CD4-positive, alpha-beta memory T cell (primary cell): ENCODE results near the gene GABBR1. TPM values are rescaled to one million over a fixed set of nuclear protein-coding genes. Genes with fewer than 3 reads are reported as not detected.
"Not testable (repeated sequence)": the region's sequence is repeated elsewhere in the genome, so short reads cannot be mapped to it uniquely, and the experiment has no call there.

ENCODE experiments used
- CTCF ChIA-PET: fragments of 350-600 bp; sonication (Branson Sonifier 250); formaldehyde crosslinking; loops from one replicate; lab custom pipeline; 2021; ENCODE audit warnings: inconsistent platforms; ENCODE audit not compliant: partially characterized antibody; lab: Charles Lee
- POLR2A ChIA-PET: fragments of 350-600 bp; sonication (Branson Sonifier 250); formaldehyde crosslinking; loops from one replicate; lab custom pipeline; 2021; ENCODE audit not compliant: partially characterized antibody; lab: Charles Lee
- DNase-seq, 5 donors: peaks; one replicate each; pipeline versions ENCODE4 v3.0.0 to v3.0.0-alpha.2; 2020 to 2022; ENCODE audit warnings: mixed read lengths in 1 of 5
- H3K27ac ChIP-seq: one replicate; pipeline ENCODE4 v1.7.0; 2013; ENCODE audit warnings: low read depth, low read length
- H3K27me3 ChIP-seq: 2 replicates; pipeline ENCODE4 v1.7.0; 2013; ENCODE audit warnings: mild to moderate bottlenecking, low read length, moderate library complexity; ENCODE audit not compliant: insufficient read depth
- H3K36me3 ChIP-seq: 2 replicates; pipeline ENCODE4 v1.7.0; 2013; ENCODE audit warnings: mild to moderate bottlenecking, low read length, moderate library complexity; ENCODE audit not compliant: insufficient read depth
- H3K4me1 ChIP-seq: 2 replicates; pipeline ENCODE4 v1.7.0; 2013; ENCODE audit warnings: mild to moderate bottlenecking, low read length, moderate library complexity; ENCODE audit not compliant: insufficient read depth
- H3K4me3 ChIP-seq, 2 donors: one replicate each; pipeline ENCODE4 v1.7.0; 2013; ENCODE audit warnings: low read length in 2 of 2, mild to moderate bottlenecking in 1 of 2
- H3K9me3 ChIP-seq, 2 donors: one replicate each; pipeline ENCODE4 v1.7.0; 2013; ENCODE audit warnings: low read length in 2 of 2, control low read depth in 1 of 2; ENCODE audit not compliant: control insufficient read depth in 1 of 2
- H3K27ac Mint-ChIP-seq, 7 donors: one replicate each; pipeline ENCODE4 v1.8.0; 2020 to 2021; ENCODE audit warnings: mixed read lengths in 7 of 7, mild to moderate bottlenecking in 6 of 7, inconsistent platforms in 3 of 7, moderate library complexity in 3 of 7
- H3K27me3 Mint-ChIP-seq, 2 donors: one replicate each; pipeline ENCODE4 v1.8.0; 2020 to 2021; ENCODE audit warnings: mixed read lengths in 2 of 2
- H3K36me3 Mint-ChIP-seq, 2 donors: one replicate each; pipeline ENCODE4 v1.8.0; 2020 to 2021; ENCODE audit warnings: mixed read lengths in 2 of 2, inconsistent platforms in 1 of 2, mild to moderate bottlenecking in 1 of 2
- H3K4me1 Mint-ChIP-seq, 4 donors: one replicate each; pipeline ENCODE4 v1.8.0; 2020 to 2021; ENCODE audit warnings: mixed read lengths in 4 of 4, mild to moderate bottlenecking in 1 of 4
- H3K4me3 Mint-ChIP-seq, 8 donors: one replicate each; pipeline ENCODE4 v1.8.0; 2020 to 2021; ENCODE audit warnings: mixed read lengths in 8 of 8, mild to moderate bottlenecking in 7 of 8, moderate library complexity in 6 of 8, inconsistent platforms in 3 of 8
- H3K9me3 Mint-ChIP-seq, 8 donors: one replicate each; pipeline ENCODE4 v1.8.0; 2020 to 2021; ENCODE audit warnings: mixed read lengths in 8 of 8, mild to moderate bottlenecking in 5 of 8, inconsistent platforms in 3 of 8, moderate library complexity in 1 of 8
- intact Hi-C: fragments of 100-400 bp; cut with micrococcal nuclease; formaldehyde crosslinking; loops from one replicate; pipeline ENCODE4 v1.15.1; 2023
- polyA plus RNA-seq, 2 donors: library from polyadenylated mRNA; unstranded; fragments of 300-500 nt; fragmentation: Illumina TruSeq; gene quantifications; one replicate each; pipeline ENCODE4 v1.2.3, GENCODE V29; 2021
- total RNA-seq, 2 experiments: library from RNA; stranded (reverse); gene quantifications; one replicate each; pipeline ENCODE4 v1.2.3, GENCODE V29; 2021

Gene GABBR1
- total and polyA plus RNA-seq, 4 experiments from 2014 or later = 1.8 to 58.9 (median 30.2) TPM

DNA sequence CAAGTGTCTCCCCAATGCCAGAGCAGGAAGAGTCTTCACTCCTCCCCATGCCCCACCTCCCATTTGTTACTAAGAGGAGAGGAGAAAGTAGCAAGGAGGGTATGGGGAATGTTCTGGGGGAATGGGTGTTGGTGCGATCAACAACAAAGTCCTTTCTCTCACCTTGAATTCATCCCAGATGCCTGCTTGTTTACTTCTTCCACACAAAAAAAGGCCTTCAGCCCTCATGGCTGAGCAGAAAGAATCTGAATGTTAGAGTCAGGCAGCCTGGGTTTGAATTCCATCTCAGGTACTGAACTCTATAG lies 33.8 kb upstream of the GABBR1 start:
- Mint-ChIP-seq H3K27ac (no peak overlapping the region), H3K4me1 (no peaks in the 10 kb centered on the region), H3K9me3 (no peaks in the 10 kb centered on the region), H3K4me3 (no peak overlapping the region), H3K27me3 (peaks cover 21 to 27% of the 10 kb centered on the region in 2 donors), H3K36me3 (no peaks in the 10 kb centered on the region)
- Histone ChIP-seq H3K4me3 (no peak overlapping the region), H3K27ac (no peak overlapping the region), H3K27me3 (no peaks in the 10 kb centered on the region), H3K9me3 (no peaks in the 10 kb centered on the region), H3K36me3 (no peaks in the 10 kb centered on the region), H3K4me1 (no peaks in the 10 kb centered on the region)
- POLR2A ChIA-PET = no interaction called here
- DNase-seq = no peak
- CTCF ChIA-PET = interaction anchor here (7.3 kb wide), 1 partner anchor 15 kb away, joined by 101 read pairs; no protein-coding TSS in a partner anchor
- intact Hi-C loops = no loop called here

DNA sequence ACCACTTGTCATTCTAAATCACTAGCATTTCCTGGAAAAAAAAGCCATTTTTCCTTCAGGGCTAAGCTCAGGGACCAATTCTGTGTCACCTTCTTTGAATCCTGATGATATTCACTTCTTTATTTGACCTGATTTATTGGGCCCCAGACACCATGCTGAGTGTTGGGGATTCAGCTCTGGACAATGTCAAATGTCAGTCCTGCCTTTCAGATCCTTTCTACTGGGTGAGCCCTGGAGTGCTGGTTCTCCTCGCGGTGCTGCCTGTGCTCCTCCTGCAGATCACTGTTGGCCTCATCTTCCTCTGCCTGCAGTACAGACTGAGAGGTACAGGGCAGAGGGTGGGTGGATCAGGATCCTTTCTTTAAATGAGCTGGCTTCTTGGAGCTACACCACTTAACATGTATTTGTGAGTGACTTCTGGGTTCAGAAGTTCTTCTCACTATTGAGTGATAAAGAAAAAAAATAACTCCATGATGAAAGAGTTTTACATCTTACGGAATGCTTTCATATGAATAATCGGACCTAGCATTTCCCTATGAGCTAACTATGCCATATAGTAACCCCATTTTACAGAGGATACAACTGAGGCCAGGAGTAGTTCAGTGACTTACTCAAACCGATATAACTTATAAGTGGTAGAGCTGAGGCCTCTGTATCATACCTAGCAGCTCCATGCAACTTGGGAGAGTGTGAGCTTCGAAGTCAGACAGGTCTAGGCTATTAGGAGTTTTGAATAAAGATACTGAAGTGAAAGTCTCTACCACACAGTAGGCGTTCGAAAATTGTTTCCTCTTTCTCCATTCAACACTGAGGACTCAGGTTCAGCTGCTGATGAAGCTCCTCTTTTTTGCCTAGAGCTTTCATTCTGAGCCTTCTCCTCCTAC lies 33.2 kb upstream of the GABBR1 start:
- Mint-ChIP-seq H3K27ac (no peak overlapping the region), H3K27me3 (peaks cover 23 to 26% of the 10 kb centered on the region in 2 donors)

DNA sequence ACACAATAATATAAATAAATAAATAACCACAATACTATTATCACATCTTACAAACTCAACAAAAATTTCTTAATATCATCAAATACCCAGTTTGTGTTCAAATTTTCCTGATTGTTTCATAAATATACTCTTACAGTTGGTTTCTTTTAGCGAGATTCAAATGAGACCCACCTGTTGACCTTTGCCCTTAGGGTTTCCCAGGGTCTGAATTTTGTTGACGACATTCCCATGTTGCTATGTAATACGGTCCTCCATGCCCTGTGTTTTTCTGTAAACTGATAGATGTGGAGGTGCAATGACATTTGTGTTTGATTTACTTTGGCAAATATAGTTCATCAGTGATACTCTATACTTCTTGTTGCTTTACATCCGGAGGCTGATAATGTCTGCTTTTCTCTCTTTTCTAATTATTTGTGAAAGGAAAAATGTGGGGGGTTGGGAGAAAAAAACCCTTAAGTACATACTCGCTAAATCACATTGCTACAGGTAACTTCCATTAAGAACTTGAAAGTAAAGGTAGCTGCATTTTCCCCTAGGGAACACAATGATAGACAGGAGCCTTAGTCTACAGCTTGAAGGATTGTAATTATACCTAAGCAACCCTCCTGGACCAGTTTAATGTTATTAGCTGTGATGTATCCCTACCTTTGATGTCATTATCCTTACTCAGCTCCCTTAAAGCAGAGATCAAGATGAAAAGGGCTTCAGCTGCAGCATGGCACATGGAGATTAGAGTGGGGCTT lies 30.5 kb upstream of the GABBR1 start:
- no peak for DNase-seq
- POLR2A ChIA-PET = interaction anchor here (0.6 kb wide), 1 partner anchor 13 kb away, joined by 3 read pairs; no protein-coding TSS in a partner anchor

More for the DNA sequence above, 33.2 kb upstream of the GABBR1 start:
- no peak overlapping the region for H3K4me3 ChIP-seq
- Mint-ChIP-seq H3K9me3 (no peaks in the 10 kb centered on the region), H3K36me3 (no peaks in the 10 kb centered on the region), H3K4me3 (no peak overlapping the region), H3K4me1 (no peaks in the 10 kb centered on the region)
- DNase-seq = no peak
- peaks cover 3% of the 10 kb centered on the region for H3K27me3 ChIP-seq
- no peak overlapping the region for H3K27ac ChIP-seq
- H3K4me1 ChIP-seq = no peaks in the 10 kb centered on the region
- POLR2A ChIA-PET = no interaction called here
- no peaks in the 10 kb centered on the region for H3K9me3 ChIP-seq
- intact Hi-C loops = no loop called here
- no peaks in the 10 kb centered on the region for H3K36me3 ChIP-seq
- CTCF ChIA-PET = interaction anchor here (0.7 to 7.3 kb wide), 2 partner anchors 9 to 14 kb away, joined by 3 to 101 read pairs; partner anchors contain the start of gene MOG

DNA sequence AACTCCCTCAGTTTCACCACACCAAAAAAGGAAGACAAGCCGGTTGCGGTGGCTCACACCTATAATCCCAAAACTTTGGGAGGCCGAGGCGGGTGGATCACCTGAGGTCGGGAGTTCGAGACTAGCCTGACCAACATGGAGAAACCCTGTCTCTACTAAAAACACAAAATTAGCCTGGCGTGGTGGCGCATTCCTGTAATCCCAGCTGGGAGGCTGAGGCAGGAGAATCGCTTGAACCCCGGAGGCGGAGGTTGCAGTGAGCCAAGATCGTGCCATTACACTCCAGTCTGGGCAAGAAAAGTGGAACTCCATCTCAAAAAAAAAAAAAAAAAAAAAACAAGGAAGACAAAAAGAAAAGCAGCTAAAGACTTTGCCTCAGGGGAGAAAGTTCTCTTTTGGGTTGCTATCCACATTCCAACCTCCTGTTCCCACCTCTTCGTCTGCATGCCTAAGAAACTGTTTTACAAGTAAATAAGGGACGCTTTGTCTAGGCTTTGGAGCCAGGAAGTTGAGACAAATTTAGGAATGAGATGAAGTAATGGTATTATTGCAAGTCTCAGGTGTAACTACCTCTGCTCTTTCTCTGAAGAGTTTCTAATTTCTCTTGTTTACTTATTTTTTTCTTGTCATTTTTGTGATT lies 28.6 kb upstream of the GABBR1 start:
- CTCF ChIA-PET = interaction anchor here (1.0 to 7.3 kb wide), 2 partner anchors 9 to 15 kb away, joined by 3 to 101 read pairs; no protein-coding TSS in a partner anchor
- H3K27ac Mint-ChIP-seq, intact Hi-C loops, H3K4me1 ChIP-seq, H3K27me3 ChIP-seq, H3K4me1 Mint-ChIP-seq, POLR2A ChIA-PET, DNase-seq, H3K9me3 Mint-ChIP-seq, H3K9me3 ChIP-seq, H3K4me3 ChIP-seq, H3K36me3 ChIP-seq, H3K4me3 Mint-ChIP-seq, H3K36me3 Mint-ChIP-seq, H3K27ac ChIP-seq: not testable (repeated sequence)
- H3K27me3 Mint-ChIP-seq = peaks cover 34 to 35% of the 10 kb centered on the region in 2 donors

More for the DNA sequence above, 30.5 kb upstream of the GABBR1 start:
- Mint-ChIP-seq H3K27ac (no peak overlapping the region), H3K36me3 (no peaks in the 10 kb centered on the region), H3K4me1 (no peaks in the 10 kb centered on the region), H3K4me3 (no peak overlapping the region), H3K27me3 (peaks cover 31 to 35% of the 10 kb centered on the region in 2 donors), H3K9me3 (no peaks in the 10 kb centered on the region)
- H3K27ac ChIP-seq = no peak overlapping the region
- H3K4me1 ChIP-seq = no peaks in the 10 kb centered on the region
- peaks cover 6% of the 10 kb centered on the region for H3K27me3 ChIP-seq
- no peaks in the 10 kb centered on the region for H3K36me3 ChIP-seq
- CTCF ChIA-PET = interaction anchor here (7.3 kb wide), 1 partner anchor 11 kb away, joined by 101 read pairs; no protein-coding TSS in a partner anchor
- H3K4me3 ChIP-seq = no peak overlapping the region
- intact Hi-C loops = no loop called here
- H3K9me3 ChIP-seq = no peaks in the 10 kb centered on the region

DNA sequence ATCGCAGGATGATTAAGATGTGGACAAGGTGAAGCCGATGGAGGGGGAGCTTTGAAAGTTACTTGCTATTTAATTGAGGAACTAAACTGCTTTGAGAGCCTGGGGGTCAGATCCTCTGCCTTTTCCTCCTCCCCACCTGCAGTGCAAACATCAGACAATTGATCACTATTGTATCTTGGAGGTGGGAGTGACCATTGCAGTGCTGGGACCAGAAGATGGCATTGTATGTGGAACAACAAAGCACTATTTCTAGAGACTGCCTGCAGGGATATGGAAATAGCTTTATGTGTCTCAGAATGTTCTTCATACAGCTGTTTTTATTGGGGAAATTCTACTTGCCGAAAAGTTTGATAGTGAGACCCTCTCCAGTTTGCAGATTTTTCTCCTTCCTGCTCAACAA lies 28.1 kb upstream of the GABBR1 start:
- Mint-ChIP-seq H3K4me1 (no peaks in the 10 kb centered on the region), H3K9me3 (no peaks in the 10 kb centered on the region), H3K4me3 (no peak overlapping the region), H3K36me3 (no peaks in the 10 kb centered on the region), H3K27me3 (peaks cover 33 to 36% of the 10 kb centered on the region in 2 donors), H3K27ac (no peak overlapping the region)
- Histone ChIP-seq H3K27ac (no peak overlapping the region), H3K27me3 (peaks cover 6% of the 10 kb centered on the region), H3K9me3 (no peaks in the 10 kb centered on the region), H3K36me3 (no peaks in the 10 kb centered on the region), H3K4me1 (no peaks in the 10 kb centered on the region), H3K4me3 (no peak overlapping the region)
- no peak for DNase-seq
- ChIA-PET CTCF (interaction anchor here (0.7 to 7.3 kb wide), 3 partner anchors 9 to 54 kb away, joined by 3 to 101 read pairs (median 3); no protein-coding TSS in a partner anchor), POLR2A (interaction anchor here (0.7 kb wide), 1 partner anchor 14 kb away, joined by 3 read pairs; no protein-coding TSS in a partner anchor)
- intact Hi-C loops = no loop called here

DNA sequence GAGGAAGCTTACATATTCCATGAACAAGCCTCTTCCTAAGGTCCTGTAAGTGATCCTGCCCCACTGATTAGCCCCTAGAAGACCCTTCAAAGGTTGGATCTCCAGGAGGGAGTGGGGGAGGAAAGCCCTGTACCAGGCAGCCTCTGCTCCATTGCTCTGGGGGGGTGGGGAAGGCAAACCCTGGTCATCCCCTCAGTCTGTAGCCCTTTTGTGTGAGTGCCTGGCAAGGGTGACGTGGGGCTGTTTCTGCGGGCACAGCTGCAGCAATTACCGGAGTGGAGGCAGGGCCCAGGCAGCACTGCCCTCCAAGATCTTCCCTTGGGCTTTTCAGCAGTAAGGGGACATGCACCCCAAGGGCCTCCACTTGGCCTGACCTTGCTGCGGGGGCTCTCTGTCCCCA lies 23.8 kb upstream of the GABBR1 start, which contains the start of gene MOG:
Gene MOG, plus strand, starts transcription at position 295 of the 400 bp plus-strand sequence. CDS start 118 bp downstream, outside the sequence.
- Mint-ChIP-seq H3K36me3 (no peaks in the 10 kb centered on the region), H3K9me3 (no peaks in the 10 kb centered on the region), H3K27ac (no peak within 1 kb of the TSS), H3K4me3 (peak within 1 kb of the TSS in 1 of 8 donors; percentile 29), H3K4me1 (peaks cover under 1 to 1% (median 1%) of the 10 kb centered on the region in 4 donors), H3K27me3 (peaks cover 28 to 33% of the 10 kb centered on the region in 2 donors)
- POLR2A ChIA-PET = no interaction called here
- CTCF ChIA-PET = interaction anchor here (1.6 to 10.0 kb wide), 2 partner anchors 9 to 25 kb away, joined by 3 to 336 read pairs; partner anchors contain the start of gene GABBR1
- no peak for DNase-seq
- peaks cover 6% of the 10 kb centered on the region for H3K27me3 ChIP-seq
- no peak within 1 kb of the TSS for H3K4me3 ChIP-seq
- peaks cover 6% of the 10 kb centered on the region for H3K4me1 ChIP-seq
- H3K36me3 ChIP-seq = no peaks in the 10 kb centered on the region
- no peaks in the 10 kb centered on the region for H3K9me3 ChIP-seq
- H3K27ac ChIP-seq = no peak within 1 kb of the TSS
- intact Hi-C loops = no loop called here
